HEK293 (cell line): ENCODE results near the gene BATF3.
"Not testable (repeated sequence)": the region's sequence is repeated elsewhere in the genome, so short reads cannot be mapped to it uniquely, and the experiment has no call there.

ENCODE experiments used
- KLF16 ChIP-seq: fragments of 450-650 bp; formaldehyde crosslinking; IDR thresholded peaks from 2 replicates; pipeline ENCODE4 v1.5.1; 2017; ENCODE audit warnings: missing biosample characterization, missing genetic modification characterization
- ZFP3 ChIP-seq: fragments of 450-650 bp; formaldehyde crosslinking; IDR thresholded peaks from 2 replicates; pipeline ENCODE4 v1.5.1; 2016; ENCODE audit warnings: low read depth, missing biosample characterization, missing genetic modification characterization
- ZIC2 ChIP-seq: fragments of 450-650 bp; formaldehyde crosslinking; IDR thresholded peaks from 2 replicates; pipeline ENCODE4 v1.5.1; 2016; ENCODE audit warnings: missing biosample characterization, missing genetic modification characterization
- ZNF223 ChIP-seq: fragments of 450-650 bp; formaldehyde crosslinking; IDR thresholded peaks from 2 replicates; pipeline ENCODE4 v1.5.1; 2016; ENCODE audit warnings: missing biosample characterization, missing genetic modification characterization
- ZNF558 ChIP-seq: fragments of 450-650 bp; formaldehyde crosslinking; IDR thresholded peaks from 2 replicates; pipeline ENCODE4 v1.5.1; 2016; ENCODE audit warnings: missing biosample characterization, missing genetic modification characterization

GRCh38 chr1:212639524-212639923 lies 60.1 kb downstream of the BATF3 start:
- not testable (repeated sequence) for TF ChIP-seq ZIC2; ZFP3 (tag by site-specific recombination); KLF16 (tag by site-specific recombination); ZNF558 (tag by site-specific recombination); ZNF223 (tag by site-specific recombination)
